Activated B cell treated with CpG ODN at 0.5 μM for 24 hours (primary cell): Measurements from ENCODE around the gene SYTL2. TPM values are rescaled to one million over a fixed set of nuclear protein-coding genes. Genes with fewer than 3 reads are reported as not detected.
A peak's percentile ranks its signal among the peaks of the same experiment; 100 is the strongest.

Source experiments
- ATAC-seq: fragments of 200-7000 bp; cut with Tn5 transposase; one replicate; pipeline ENCODE4 v1.10.0; 2021; ENCODE audit warnings: low read depth, mild to moderate bottlenecking, moderate library complexity
- CTCF ChIA-PET: fragments of 350-600 bp; sonication (Branson Sonifier 250); formaldehyde crosslinking; loops from one replicate; lab custom pipeline; 2021; ENCODE audit warnings: antibody characterized with exemption; lab: Charles Lee
- POLR2A ChIA-PET: fragments of 350-600 bp; sonication (Branson Sonifier 250); formaldehyde crosslinking; loops from one replicate; lab custom pipeline; 2021; ENCODE audit warnings: antibody characterized with exemption; lab: Charles Lee
- DNase-seq: peaks from one replicate; pipeline ENCODE4 v3.0.0; 2022
- H3K27ac Mint-ChIP-seq: one replicate; pipeline ENCODE4 v1.8.0; 2020; ENCODE audit warnings: mixed read lengths
- H3K27me3 Mint-ChIP-seq: one replicate; pipeline ENCODE4 v1.8.0; 2021; ENCODE audit warnings: mixed read lengths
- H3K36me3 Mint-ChIP-seq: one replicate; pipeline ENCODE4 v1.8.0; 2021; ENCODE audit warnings: low read depth, mixed read lengths
- H3K4me1 Mint-ChIP-seq: one replicate; pipeline ENCODE4 v1.8.0; 2021; ENCODE audit warnings: mixed read lengths
- H3K4me3 Mint-ChIP-seq: one replicate; pipeline ENCODE4 v1.8.0; 2020; ENCODE audit warnings: mild to moderate bottlenecking, mixed read lengths
- H3K9me3 Mint-ChIP-seq: one replicate; pipeline ENCODE4 v1.8.0; 2020; ENCODE audit warnings: mixed read lengths
- intact Hi-C: fragments of 100-400 bp; cut with micrococcal nuclease; formaldehyde crosslinking; loops from one replicate; pipeline ENCODE4 v1.15.1; 2024
- total RNA-seq: library from RNA; stranded (reverse); gene quantifications from 2 replicates; pipeline ENCODE4 v1.2.3, GENCODE V29; 2022
- TF ChIP-seq, protein P1 (sequence below): fragments of 200-600 bp; IDR thresholded peaks from one replicate; pipeline ENCODE4 v1.8.0; 2022; ENCODE audit warnings: antibody characterized with exemption, mild to moderate bottlenecking

SYTL2 gene
- total RNA-seq, 1 donor from 2014 or later, result 1.1 TPM

DNA sequence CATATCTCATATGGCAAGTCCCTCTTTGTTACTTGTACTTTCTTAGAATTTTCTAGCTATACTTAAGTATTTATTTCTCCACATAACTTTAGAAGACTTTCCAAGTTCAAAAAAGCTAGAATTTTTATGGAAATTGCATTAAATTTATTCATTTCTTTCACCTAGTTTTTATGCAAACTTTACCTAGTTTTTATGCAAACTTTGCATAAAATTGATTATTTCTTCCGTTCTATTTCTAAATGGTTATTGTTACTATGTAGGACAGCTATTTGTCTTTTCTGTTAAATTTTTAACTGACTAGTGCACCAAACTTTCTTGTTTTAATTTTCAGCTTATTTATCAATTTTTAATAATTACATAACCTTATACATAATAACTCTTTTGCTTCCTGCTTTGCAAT is 142.8 kb downstream of the SYTL2 start:
- DNase-seq (no peak), ATAC-seq (no peak)
- H3K27me3 Mint-ChIP-seq, result no peaks in the 10 kb centered on the region
- peaks cover 18% of the 10 kb centered on the region for H3K4me1 Mint-ChIP-seq
- peaks cover 12% of the 10 kb centered on the region for H3K36me3 Mint-ChIP-seq
- ChIA-PET POLR2A (interaction anchor here (0.7 kb wide), 1 partner anchor 41 kb away, joined by 3 read pairs; the partner anchor contains the start of gene DLG2), CTCF (no interaction called here)
- intact Hi-C loops, result loop anchor here (10.0 kb wide), 2 partner anchors 353 to 543 kb away; no protein-coding TSS in a partner anchor
- no peak overlapping the region for H3K27ac Mint-ChIP-seq
- TF ChIP-seq, protein P1, sequence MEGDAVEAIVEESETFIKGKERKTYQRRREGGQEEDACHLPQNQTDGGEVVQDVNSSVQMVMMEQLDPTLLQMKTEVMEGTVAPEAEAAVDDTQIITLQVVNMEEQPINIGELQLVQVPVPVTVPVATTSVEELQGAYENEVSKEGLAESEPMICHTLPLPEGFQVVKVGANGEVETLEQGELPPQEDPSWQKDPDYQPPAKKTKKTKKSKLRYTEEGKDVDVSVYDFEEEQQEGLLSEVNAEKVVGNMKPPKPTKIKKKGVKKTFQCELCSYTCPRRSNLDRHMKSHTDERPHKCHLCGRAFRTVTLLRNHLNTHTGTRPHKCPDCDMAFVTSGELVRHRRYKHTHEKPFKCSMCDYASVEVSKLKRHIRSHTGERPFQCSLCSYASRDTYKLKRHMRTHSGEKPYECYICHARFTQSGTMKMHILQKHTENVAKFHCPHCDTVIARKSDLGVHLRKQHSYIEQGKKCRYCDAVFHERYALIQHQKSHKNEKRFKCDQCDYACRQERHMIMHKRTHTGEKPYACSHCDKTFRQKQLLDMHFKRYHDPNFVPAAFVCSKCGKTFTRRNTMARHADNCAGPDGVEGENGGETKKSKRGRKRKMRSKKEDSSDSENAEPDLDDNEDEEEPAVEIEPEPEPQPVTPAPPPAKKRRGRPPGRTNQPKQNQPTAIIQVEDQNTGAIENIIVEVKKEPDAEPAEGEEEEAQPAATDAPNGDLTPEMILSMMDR, result no peak
- no peak overlapping the region for H3K4me3 Mint-ChIP-seq
- peaks cover 5% of the 10 kb centered on the region for H3K9me3 Mint-ChIP-seq

DNA sequence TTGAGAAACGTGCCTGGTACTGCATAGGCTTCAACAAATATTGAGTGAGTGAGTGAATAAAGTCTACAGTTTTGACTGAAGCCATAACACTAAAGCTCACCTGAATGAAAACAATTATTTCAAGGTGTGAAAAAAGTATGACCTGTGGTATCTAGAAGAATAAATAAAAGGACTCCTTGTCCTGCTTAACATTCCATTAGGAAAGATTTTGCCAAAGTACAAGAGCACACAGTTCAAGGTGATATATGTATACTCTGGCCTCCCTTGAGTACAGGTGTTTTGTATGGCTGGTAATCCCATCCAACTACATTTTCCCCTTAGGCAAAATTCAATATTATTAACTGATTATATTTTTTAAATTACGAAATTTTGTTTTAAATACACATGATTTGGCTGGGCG is 144.3 kb downstream of the SYTL2 start:
- no peaks in the 10 kb centered on the region for H3K9me3 Mint-ChIP-seq
- H3K27me3 Mint-ChIP-seq, result no peaks in the 10 kb centered on the region
- intact Hi-C loops, result loop anchor here (10.0 kb wide), 2 partner anchors 352 to 542 kb away; no protein-coding TSS in a partner anchor
- CTCF ChIA-PET, result no interaction called here
- POLR2A ChIA-PET, result no interaction called here
- no peak overlapping the region for H3K4me3 Mint-ChIP-seq
- peaks cover 19% of the 10 kb centered on the region for H3K36me3 Mint-ChIP-seq
- DNase-seq (no peak), ATAC-seq (no peak)
- no peak overlapping the region for H3K27ac Mint-ChIP-seq
- TF ChIP-seq, protein P1, result no peak
- H3K4me1 Mint-ChIP-seq, result peaks cover 28% of the 10 kb centered on the region

DNA sequence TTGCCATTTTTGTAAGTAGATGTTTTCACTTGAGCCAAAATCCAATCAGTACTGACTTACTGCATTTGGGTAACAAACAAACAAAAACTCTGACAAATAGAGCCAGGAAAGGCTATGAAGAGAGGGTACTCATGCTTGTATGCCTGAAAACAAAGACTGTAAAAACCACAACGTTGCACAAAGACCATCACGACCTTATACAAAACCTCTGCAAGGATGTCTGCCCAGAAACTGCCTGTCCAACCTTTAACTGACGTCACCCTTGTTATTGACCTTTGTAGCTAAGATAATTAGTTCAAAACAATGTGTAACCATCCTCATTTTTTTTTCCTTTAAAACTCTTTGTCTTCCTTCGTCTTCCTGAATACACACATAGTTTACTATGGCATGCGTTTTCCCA is 145.2 kb downstream of the SYTL2 start:
- POLR2A ChIA-PET, result no interaction called here
- Mint-ChIP-seq H3K27ac (peak overlapping the region; percentile 35), H3K27me3 (no peaks in the 10 kb centered on the region), H3K4me1 (peaks cover 37% of the 10 kb centered on the region), H3K36me3 (peaks cover 28% of the 10 kb centered on the region), H3K9me3 (no peaks in the 10 kb centered on the region), H3K4me3 (no peak overlapping the region)
- no peak for DNase-seq
- TF ChIP-seq, protein P1, result no peak
- ATAC-seq, result no peak
- CTCF ChIA-PET, result no interaction called here
- intact Hi-C loops, result loop anchor here (1.0 to 10.0 kb wide), 5 partner anchors 17 to 1372 kb away; partner anchors contain the start of genes HIKESHI and TMEM135

DNA sequence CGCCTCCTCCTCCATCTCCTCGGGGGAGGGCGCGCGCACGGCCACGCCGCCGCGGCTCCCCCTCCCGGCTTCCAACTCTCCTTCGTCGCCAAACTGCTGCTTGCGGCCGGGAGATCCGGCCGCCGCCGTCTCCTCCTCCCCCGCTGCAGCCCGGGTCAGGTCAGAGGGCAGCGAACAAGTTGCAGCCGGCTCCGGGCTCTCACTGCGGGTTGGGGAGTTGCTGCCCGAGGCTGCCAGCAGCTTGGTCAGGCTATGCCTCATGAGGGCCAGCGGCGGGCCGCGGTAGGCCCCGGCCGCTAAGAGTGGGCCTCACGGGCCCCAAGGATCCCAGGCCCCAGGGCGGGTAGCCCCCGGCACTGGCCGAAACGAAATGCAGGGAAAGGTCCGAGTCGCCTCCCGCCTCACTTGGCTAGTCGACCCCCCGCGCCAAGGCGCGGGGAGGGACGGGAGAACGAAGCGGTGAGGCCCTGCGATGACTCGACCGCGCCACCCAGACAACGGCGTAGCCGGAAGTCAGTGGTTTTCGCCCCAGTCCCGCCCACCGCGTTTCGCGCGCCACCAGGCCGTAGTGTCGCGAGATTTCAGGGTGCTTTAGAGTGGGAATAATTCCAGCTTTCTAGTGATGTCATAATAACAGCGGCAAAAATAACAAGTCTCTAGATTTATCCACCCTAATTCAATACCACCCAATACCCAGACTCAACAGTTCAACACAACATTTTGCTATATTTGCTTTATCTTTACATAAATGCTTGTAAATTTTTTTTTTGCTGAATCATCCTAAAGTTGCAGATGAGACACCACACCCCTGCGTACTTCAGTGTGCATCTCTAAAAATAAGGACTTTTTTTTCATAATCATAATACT is 146.1 kb downstream of the SYTL2 start, which contains the start of gene CREBZF:
TSS of gene CREBZF (minus strand) at position 515 of the 867 bp plus-strand sequence. CDS start at position 261, 254 bp downstream.
- TF ChIP-seq, protein P1, result no peak
- ATAC-seq, result peak; percentile 86

More for the DNA sequence above, 146.1 kb downstream of the SYTL2 start, which contains the start of gene CREBZF:
- H3K36me3 Mint-ChIP-seq, result peaks cover 37% of the 10 kb centered on the region
- H3K9me3 Mint-ChIP-seq, result no peaks in the 10 kb centered on the region
- peak within 1 kb of the TSS; percentile 95 for H3K4me3 Mint-ChIP-seq
- H3K27me3 Mint-ChIP-seq, result no peaks in the 10 kb centered on the region
- peak within 1 kb of the TSS; percentile 93 for H3K27ac Mint-ChIP-seq
- ChIA-PET POLR2A (interaction anchor here (0.5 to 3.3 kb wide), 11 partner anchors 8 to 560 kb away, joined by 3 to 70 read pairs (median 5); partner anchors contain the start of genes CCDC83, DLG2, TMEM126A and TMEM126B), CTCF (interaction anchor here (0.6 kb wide), 1 partner anchor 15 kb away, joined by 3 read pairs; no protein-coding TSS in a partner anchor)
- intact Hi-C loops, result loop anchor here (1.0 to 10.0 kb wide), 12 partner anchors 17 to 1372 kb away; partner anchors contain the start of genes EED, HIKESHI, PICALM and TMEM126A
- peak; percentile 96 for DNase-seq
- H3K4me1 Mint-ChIP-seq, result peaks cover 45% of the 10 kb centered on the region
